ENCODE measurements around the gene SIVA1. TPM values are rescaled to one million over a fixed set of nuclear protein-coding genes. Genes with fewer than 3 reads are reported as not detected.

Gene SIVA1
- total RNA-seq, 2 donors from 2014 or later = 218 to 320 TPM

- H3K27ac ChIP-seq = no peak overlapping the region
- ATAC-seq (ENCODE audit: insufficient number of reproducible peaks, low FRiP score, low read depth) (no peak), DNase-seq (ENCODE audit: low spot score) (no peak)
- H3K4me1 ChIP-seq (ENCODE audit: control insufficient read depth in 1 of 2, low read depth in 2 of 2) = peaks cover 0 to 20% of the 10 kb centered on the region in 2 donors
- H3K36me3 ChIP-seq = peaks cover 61% of the 10 kb centered on the region
- H3K9me3 ChIP-seq = no peaks in the 10 kb centered on the region
- TF ChIP-seq, protein P1, sequence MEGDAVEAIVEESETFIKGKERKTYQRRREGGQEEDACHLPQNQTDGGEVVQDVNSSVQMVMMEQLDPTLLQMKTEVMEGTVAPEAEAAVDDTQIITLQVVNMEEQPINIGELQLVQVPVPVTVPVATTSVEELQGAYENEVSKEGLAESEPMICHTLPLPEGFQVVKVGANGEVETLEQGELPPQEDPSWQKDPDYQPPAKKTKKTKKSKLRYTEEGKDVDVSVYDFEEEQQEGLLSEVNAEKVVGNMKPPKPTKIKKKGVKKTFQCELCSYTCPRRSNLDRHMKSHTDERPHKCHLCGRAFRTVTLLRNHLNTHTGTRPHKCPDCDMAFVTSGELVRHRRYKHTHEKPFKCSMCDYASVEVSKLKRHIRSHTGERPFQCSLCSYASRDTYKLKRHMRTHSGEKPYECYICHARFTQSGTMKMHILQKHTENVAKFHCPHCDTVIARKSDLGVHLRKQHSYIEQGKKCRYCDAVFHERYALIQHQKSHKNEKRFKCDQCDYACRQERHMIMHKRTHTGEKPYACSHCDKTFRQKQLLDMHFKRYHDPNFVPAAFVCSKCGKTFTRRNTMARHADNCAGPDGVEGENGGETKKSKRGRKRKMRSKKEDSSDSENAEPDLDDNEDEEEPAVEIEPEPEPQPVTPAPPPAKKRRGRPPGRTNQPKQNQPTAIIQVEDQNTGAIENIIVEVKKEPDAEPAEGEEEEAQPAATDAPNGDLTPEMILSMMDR (IDR thresholded peaks at IDR 0.05) = no peak
- no peak overlapping the region for H3K4me3 ChIP-seq
- H3K27me3 ChIP-seq (replicated peaks; ENCODE audit: insufficient read depth) = no peaks in the 10 kb centered on the region
These were observed 42.7 kb upstream of the SIVA1 start for GRCh38 chr14:104710071-104710735.

- TF ChIP-seq, protein P1 (IDR thresholded peaks at IDR 0.05) = no peak
- peaks cover 0 to 17% of the 10 kb centered on the region in 2 donors for H3K4me1 ChIP-seq (ENCODE audit: control insufficient read depth in 1 of 2, low read depth in 2 of 2)
- no peaks in the 10 kb centered on the region for H3K27me3 ChIP-seq (replicated peaks; ENCODE audit: insufficient read depth)
- DNase-seq (ENCODE audit: low spot score) (no peak), ATAC-seq (ENCODE audit: insufficient number of reproducible peaks, low FRiP score, low read depth) (no peak)
- no peak overlapping the region for H3K4me3 ChIP-seq
- peaks cover 58% of the 10 kb centered on the region for H3K36me3 ChIP-seq
- H3K9me3 ChIP-seq = no peaks in the 10 kb centered on the region
- no peak overlapping the region for H3K27ac ChIP-seq
These were observed 39.8 kb upstream of the SIVA1 start for GRCh38 chr14:104712881-104713734.

- Histone ChIP-seq H3K36me3 (peaks cover 58% of the 10 kb centered on the region), H3K4me3 (no peak overlapping the region), H3K4me1 (ENCODE audit: control insufficient read depth in 1 of 2, low read depth in 2 of 2) (peaks cover 0 to 7% of the 10 kb centered on the region in 2 donors), H3K27me3 (replicated peaks; ENCODE audit: insufficient read depth) (no peaks in the 10 kb centered on the region), H3K9me3 (no peaks in the 10 kb centered on the region), H3K27ac (no peak overlapping the region)
- TF ChIP-seq, protein P1 (IDR thresholded peaks at IDR 0.05) = no peak
- no peak for ATAC-seq (ENCODE audit: insufficient number of reproducible peaks, low FRiP score, low read depth)
- DNase-seq (ENCODE audit: low spot score) = no peak
These were observed 38.9 kb upstream of the SIVA1 start for GRCh38 chr14:104714066-104714465.

- no peak for ATAC-seq (ENCODE audit: insufficient number of reproducible peaks, low FRiP score, low read depth)
- H3K27me3 ChIP-seq (replicated peaks; ENCODE audit: insufficient read depth) = no peaks in the 10 kb centered on the region
- TF ChIP-seq, protein P1 (IDR thresholded peaks at IDR 0.05) = no peak
- H3K4me1 ChIP-seq (ENCODE audit: control insufficient read depth in 1 of 2, low read depth in 2 of 2) = peaks cover 0 to 1% of the 10 kb centered on the region in 2 donors
- no peak for DNase-seq (ENCODE audit: low spot score)
- H3K4me3 ChIP-seq = no peak overlapping the region
- no peak overlapping the region for H3K27ac ChIP-seq
- H3K36me3 ChIP-seq = peaks cover 62% of the 10 kb centered on the region
- H3K9me3 ChIP-seq = no peaks in the 10 kb centered on the region
These were observed 38.3 kb upstream of the SIVA1 start for GRCh38 chr14:104714681-104715080.

DNA sequence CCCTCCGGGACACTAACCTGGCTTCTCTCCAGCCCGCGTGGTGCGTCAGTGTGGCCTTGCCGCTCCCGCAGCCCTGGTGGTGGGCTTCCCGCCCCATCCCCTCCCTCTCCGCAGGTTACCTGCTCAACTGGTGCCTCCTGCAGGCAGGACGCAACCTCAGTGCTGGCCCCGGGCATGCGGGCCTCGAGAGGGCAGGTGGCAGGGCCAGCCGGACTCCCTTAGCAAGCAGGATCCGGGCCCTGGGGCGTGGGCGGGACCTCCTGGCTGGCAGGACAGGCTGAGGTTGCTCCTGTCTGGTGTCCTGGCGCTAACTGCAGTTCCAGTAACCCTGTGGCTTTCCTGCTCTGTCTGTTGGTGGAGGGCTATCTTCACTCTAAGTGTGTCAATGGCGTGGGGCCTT lies 37.5 kb upstream of the SIVA1 start:
- TF ChIP-seq, protein P1 (IDR thresholded peaks at IDR 0.05) = no peak
- DNase-seq (ENCODE audit: low spot score) = no peak
- Histone ChIP-seq H3K27me3 (replicated peaks; ENCODE audit: insufficient read depth) (no peaks in the 10 kb centered on the region), H3K27ac (no peak overlapping the region), H3K36me3 (peaks cover 61% of the 10 kb centered on the region), H3K9me3 (no peaks in the 10 kb centered on the region), H3K4me1 (ENCODE audit: control insufficient read depth in 1 of 2, low read depth in 2 of 2) (no peaks in the 10 kb centered on the region), H3K4me3 (no peak overlapping the region)
- ATAC-seq (ENCODE audit: insufficient number of reproducible peaks, low FRiP score, low read depth) = no peak
